Osteoblast (primary cell): ENCODE data around the gene KRTAP19-6. TPM values are rescaled to one million over a fixed set of nuclear protein-coding genes. Genes with fewer than 3 reads are reported as not detected.

Experiments used
- DNase-seq: peaks from one replicate; pipeline ENCODE4 v3.0.0; 2011; ENCODE audit warnings: low spot score, mixed read lengths; ENCODE audit not compliant: insufficient read length; ENCODE audit errors: missing footprints
- H2AFZ ChIP-seq: 2 replicates; pipeline ENCODE4 v1.6.0; 2011; ENCODE audit warnings: mild to moderate bottlenecking, low read length
- H3K27ac ChIP-seq: 2 replicates; pipeline ENCODE4 v1.5.1; 2011; ENCODE audit warnings: mild to moderate bottlenecking, low read depth, low read length, moderate library complexity
- H3K27me3 ChIP-seq: 2 replicates; pipeline ENCODE4 v1.6.0; 2012; ENCODE audit warnings: mild to moderate bottlenecking, control low read depth, inconsistent platforms, low read length, moderate library complexity; ENCODE audit not compliant: insufficient read depth
- H3K36me3 ChIP-seq: 2 replicates; pipeline ENCODE4 v1.5.1; 2011; ENCODE audit warnings: mild to moderate bottlenecking, low read length, control low read depth, moderate library complexity; ENCODE audit not compliant: insufficient read depth
- H3K4me1 ChIP-seq: 2 replicates; pipeline ENCODE4 v1.5.1; 2011; ENCODE audit warnings: mild to moderate bottlenecking, low read length, control low read depth, moderate library complexity; ENCODE audit not compliant: insufficient read depth
- H3K4me2 ChIP-seq: 2 replicates; pipeline ENCODE4 v1.6.0; 2011; ENCODE audit warnings: mild to moderate bottlenecking, low read length; ENCODE audit not compliant: insufficient read depth
- H3K4me3 ChIP-seq: fragments of 200-600 bp; sonication (generic); 3 replicates; pipeline ENCODE4 v1.5.1; 2012; ENCODE audit warnings: mild to moderate bottlenecking, low read length, inconsistent platforms; ENCODE audit not compliant: insufficient read depth
- H3K79me2 ChIP-seq: 2 replicates; pipeline ENCODE4 v1.6.0; 2012; ENCODE audit warnings: mild to moderate bottlenecking, low read length, control low read depth, inconsistent platforms; ENCODE audit not compliant: insufficient read depth
- H3K9me3 ChIP-seq: 2 replicates; pipeline ENCODE4 v1.5.1; 2011; ENCODE audit warnings: low read depth, low read length, control low read depth
- H4K20me1 ChIP-seq: 2 replicates; pipeline ENCODE4 v1.6.0; 2012; ENCODE audit warnings: mild to moderate bottlenecking, low read length, control low read depth; ENCODE audit not compliant: insufficient read depth
- CTCF ChIP-seq: IDR thresholded peaks from 2 replicates; pipeline ENCODE4 v1.5.1; 2011; ENCODE audit warnings: mild to moderate bottlenecking, low read depth, low read length, moderate library complexity; ENCODE audit errors: extremely low read depth
- small RNA-seq: library from RNA; depleted of rRNA; stranded (forward); fragments of <200 nt; gene quantifications from one replicate; pipeline ENCODE3, GENCODE V24; 2012
- total RNA-seq: library from RNA; depleted of rRNA; stranded (reverse); fragments of >200 nt; gene quantifications from 2 replicates; pipeline ENCODE4 v1.2.3, GENCODE V29; 2012

Gene KRTAP19-6
- total RNA-seq, 1 donor = not detected

- H3K4me2 ChIP-seq = no peak within 1 kb of the TSS
- no peak within 1 kb of the TSS for H2AFZ ChIP-seq
- no peak for DNase-seq
- H3K27ac ChIP-seq = no peak within 1 kb of the TSS
- H3K79me2 ChIP-seq = no peaks in the 10 kb centered on the region
- TF ChIP-seq CTCF = no peak
- H3K4me3 ChIP-seq = no peak within 1 kb of the TSS
- no peaks in the 10 kb centered on the region for H3K4me1 ChIP-seq
- no peaks in the 10 kb centered on the region for H3K27me3 ChIP-seq
- peaks cover 4% of the 10 kb centered on the region for H3K9me3 ChIP-seq
- H3K36me3 ChIP-seq = no peaks in the 10 kb centered on the region
- H4K20me1 ChIP-seq = no peaks in the 10 kb centered on the region
Measured at GRCh38 chr21:30502041-30502440, 39.6 kb downstream of the KRTAP19-6 start, which contains the start of gene KRTAP19-5. Gene KRTAP19-5, minus strand, starts transcription at chr21:30502141. Its CDS starts 51 bp downstream, at chr21:30502090.

- no peaks in the 10 kb centered on the region for H3K36me3 ChIP-seq
- no peak for DNase-seq
- no peaks in the 10 kb centered on the region for H3K79me2 ChIP-seq
- no peak within 1 kb of the TSS for H3K27ac ChIP-seq
- H3K27me3 ChIP-seq = no peaks in the 10 kb centered on the region
- no peaks in the 10 kb centered on the region for H4K20me1 ChIP-seq
- H2AFZ ChIP-seq = no peak within 1 kb of the TSS
- no peak for TF ChIP-seq CTCF
- H3K4me2 ChIP-seq = no peak within 1 kb of the TSS
- peaks cover 5% of the 10 kb centered on the region for H3K9me3 ChIP-seq
- no peak within 1 kb of the TSS for H3K4me3 ChIP-seq
- H3K4me1 ChIP-seq = no peaks in the 10 kb centered on the region
Measured at GRCh38 chr21:30497065-30497464, 44.6 kb downstream of the KRTAP19-6 start, which contains the start of gene KRTAP19-4. Gene KRTAP19-4, minus strand, starts transcription at chr21:30497165. Its CDS starts 55 bp downstream, at chr21:30497110.

DNA sequence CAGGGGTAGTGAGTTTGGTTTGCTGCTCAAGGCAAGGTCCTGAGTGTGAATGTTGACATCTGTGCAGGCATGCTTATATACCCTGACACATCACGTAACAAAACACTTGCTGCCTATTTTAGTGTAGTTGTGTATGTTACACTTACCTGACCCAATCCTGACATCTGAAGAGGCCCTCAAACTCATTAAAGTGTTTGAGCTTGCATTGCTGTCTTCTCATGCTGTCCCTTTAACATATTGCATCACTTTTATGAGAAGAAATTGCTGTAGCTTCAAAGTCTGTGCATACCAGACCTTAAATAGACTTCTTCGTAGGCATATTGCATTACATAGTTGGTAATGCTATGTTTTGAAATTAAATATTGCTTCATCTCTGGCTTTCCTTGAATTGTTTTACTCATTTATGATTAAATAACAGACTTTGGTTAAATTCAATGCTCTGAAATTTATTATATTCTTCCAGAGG, 49.7 kb downstream of the KRTAP19-6 start, which contains the start of gene KRTAP19-3:
Gene KRTAP19-3 (minus strand): TSS at position 51 of the 466 bp plus-strand sequence. CDS start 56 bp downstream, outside the sequence.
- peaks cover 8% of the 10 kb centered on the region for H3K9me3 ChIP-seq
- TF ChIP-seq CTCF = no peak
- H3K27me3 ChIP-seq = no peaks in the 10 kb centered on the region
- H3K27ac ChIP-seq = no peak within 1 kb of the TSS
- H3K4me1 ChIP-seq = no peaks in the 10 kb centered on the region
- H2AFZ ChIP-seq = no peak within 1 kb of the TSS
- H3K36me3 ChIP-seq = no peaks in the 10 kb centered on the region
- no peaks in the 10 kb centered on the region for H4K20me1 ChIP-seq
- H3K4me3 ChIP-seq = no peak within 1 kb of the TSS
- no peaks in the 10 kb centered on the region for H3K79me2 ChIP-seq
- H3K4me2 ChIP-seq = no peak within 1 kb of the TSS
- no peak for DNase-seq

Small RNA genes lying within 50 kb of the gene (small RNA-seq; reads per million reads assigned to genes)
- gene AP000567.1 (not detected), gene KRTAP19-10P (not detected), gene KRTAP19-11P (not detected), gene KRTAP19-9P (not detected), gene KRTAP22-2 (not detected)

Other genes with a start within 250 kb of the KRTAP19-6 start
- gene KRTAP26-1, start 221.5 kb downstream of the KRTAP19-6 start, total RNA-seq = not detected in 2 replicates
- gene KRTAP27-1, start 204.2 kb downstream of the KRTAP19-6 start, total RNA-seq = not detected in 2 replicates
- not detected in 2 replicates for gene KRTAP23-1, start 193.3 kb downstream of the KRTAP19-6 start, total RNA-seq
- gene KRTAP13-2, start 169.6 kb downstream of the KRTAP19-6 start, total RNA-seq = not detected in 2 replicates
- gene KRTAP13-1, start 145.8 kb downstream of the KRTAP19-6 start, total RNA-seq = not detected in 2 replicates
- gene KRTAP13-3, start 115.9 kb downstream of the KRTAP19-6 start, total RNA-seq = not detected in 2 replicates
- gene KRTAP13-4, start 111.6 kb downstream of the KRTAP19-6 start, total RNA-seq = not detected in 2 replicates
- gene KRTAP15-1, start 101.6 kb downstream of the KRTAP19-6 start, total RNA-seq = not detected in 2 replicates
- gene KRTAP19-1, start 61.5 kb downstream of the KRTAP19-6 start, total RNA-seq = not detected in 2 replicates
- gene KRTAP19-2, start 54.4 kb downstream of the KRTAP19-6 start, total RNA-seq = not detected in 2 replicates
- gene KRTAP19-3, start 49.9 kb downstream of the KRTAP19-6 start, total RNA-seq = not detected in 2 replicates
- gene KRTAP19-4, start 44.7 kb downstream of the KRTAP19-6 start, total RNA-seq = not detected in 2 replicates
- not detected in 2 replicates for gene KRTAP19-5, start 39.7 kb downstream of the KRTAP19-6 start, total RNA-seq
- gene KRTAP19-7, start 19.4 kb upstream of the KRTAP19-6 start, total RNA-seq = not detected in 2 replicates
- gene KRTAP22-2, start 48.5 kb upstream of the KRTAP19-6 start, total RNA-seq = not detected in 2 replicates
- gene KRTAP6-3, start 50.6 kb upstream of the KRTAP19-6 start, total RNA-seq = not detected in 2 replicates
- not detected in 2 replicates for gene KRTAP6-2, start 57.0 kb upstream of the KRTAP19-6 start, total RNA-seq
- not detected in 2 replicates for gene KRTAP22-1, start 59.2 kb upstream of the KRTAP19-6 start, total RNA-seq
- not detected in 2 replicates for gene KRTAP6-1, start 72.1 kb upstream of the KRTAP19-6 start, total RNA-seq
- gene KRTAP20-1, start 74.6 kb upstream of the KRTAP19-6 start, total RNA-seq = not detected in 2 replicates
- not detected in 2 replicates for gene KRTAP20-4, start 78.8 kb upstream of the KRTAP19-6 start, total RNA-seq
- gene KRTAP20-2, start 93.3 kb upstream of the KRTAP19-6 start, total RNA-seq = not detected in 2 replicates
- not detected in 2 replicates for gene KRTAP20-3, start 101.0 kb upstream of the KRTAP19-6 start, total RNA-seq
- gene KRTAP21-3, start 176.9 kb upstream of the KRTAP19-6 start, total RNA-seq = not detected in 2 replicates
- not detected in 2 replicates for gene KRTAP21-2, start 205.4 kb upstream of the KRTAP19-6 start, total RNA-seq
- gene KRTAP21-1, start 213.6 kb upstream of the KRTAP19-6 start, total RNA-seq = not detected in 2 replicates